ENCODE data around the gene ZNF44.

Gene ZNF44

GRCh38 chr19:12284226-12284625 lies 10.5 kb downstream of the ZNF44 start:
- TF ChIP-seq POLR2A (IDR thresholded peaks at IDR 0.05; ENCODE audit: low read length), result no peak
- TF ChIP-seq GATA1 (IDR thresholded peaks at IDR 0.05; ENCODE audit: low read depth, low read length), result no peak
- DNase-seq, result no peak

- no peak for DNase-seq
- TF ChIP-seq POLR2A (IDR thresholded peaks at IDR 0.05; ENCODE audit: low read length) (no peak), GATA1 (IDR thresholded peaks at IDR 0.05; ENCODE audit: low read depth, low read length) (no peak)
Measured at GRCh38 chr19:12278713-12279112, 16.0 kb downstream of the ZNF44 start.

- TF ChIP-seq GATA1 (IDR thresholded peaks at IDR 0.05; ENCODE audit: low read depth, low read length) (no peak), POLR2A (IDR thresholded peaks at IDR 0.05; ENCODE audit: low read length) (no peak)
- no peak for DNase-seq
Measured at GRCh38 chr19:12272980-12273901, 21.4 kb downstream of the ZNF44 start.

GRCh38 chr19:12272386-12272785 lies 22.3 kb downstream of the ZNF44 start:
- TF ChIP-seq POLR2A (IDR thresholded peaks at IDR 0.05; ENCODE audit: low read length), result no peak
- no peak for TF ChIP-seq GATA1 (IDR thresholded peaks at IDR 0.05; ENCODE audit: low read depth, low read length)
- DNase-seq, result no peak

GRCh38 chr19:12270854-12271253 lies 23.8 kb downstream of the ZNF44 start:
- TF ChIP-seq POLR2A (IDR thresholded peaks at IDR 0.05; ENCODE audit: low read length) (no peak), GATA1 (IDR thresholded peaks at IDR 0.05; ENCODE audit: low read depth, low read length) (no peak)
- DNase-seq, result no peak

- TF ChIP-seq GATA1 (IDR thresholded peaks at IDR 0.05; ENCODE audit: low read depth, low read length) (no peak), POLR2A (IDR thresholded peaks at IDR 0.05; ENCODE audit: low read length) (no peak)
- no peak for DNase-seq
Measured at GRCh38 chr19:12265921-12266704, 28.6 kb downstream of the ZNF44 start.

- no peak for DNase-seq
- no peak for TF ChIP-seq GATA1 (IDR thresholded peaks at IDR 0.05; ENCODE audit: low read depth, low read length)
- no peak for TF ChIP-seq POLR2A (IDR thresholded peaks at IDR 0.05; ENCODE audit: low read length)
Measured at GRCh38 chr19:12261554-12261953, 33.1 kb downstream of the ZNF44 start.

GRCh38 chr19:12260861-12261260 lies 33.8 kb downstream of the ZNF44 start:
- TF ChIP-seq POLR2A (IDR thresholded peaks at IDR 0.05; ENCODE audit: low read length) (no peak), GATA1 (IDR thresholded peaks at IDR 0.05; ENCODE audit: low read depth, low read length) (no peak)
- no peak for DNase-seq

GRCh38 chr19:12260236-12260635 lies 34.4 kb downstream of the ZNF44 start:
- DNase-seq, result no peak
- TF ChIP-seq POLR2A (IDR thresholded peaks at IDR 0.05; ENCODE audit: low read length) (no peak), GATA1 (IDR thresholded peaks at IDR 0.05; ENCODE audit: low read depth, low read length) (no peak)

- TF ChIP-seq POLR2A (IDR thresholded peaks at IDR 0.05; ENCODE audit: low read length), result no peak
- no peak for TF ChIP-seq GATA1 (IDR thresholded peaks at IDR 0.05; ENCODE audit: low read depth, low read length)
- no peak for DNase-seq
Measured at GRCh38 chr19:12255372-12255771, 39.3 kb downstream of the ZNF44 start.

GRCh38 chr19:12247644-12248222 lies 47.0 kb downstream of the ZNF44 start:
- TF ChIP-seq GATA1 (IDR thresholded peaks at IDR 0.05; ENCODE audit: low read depth, low read length) (no peak), POLR2A (IDR thresholded peaks at IDR 0.05; ENCODE audit: low read length) (no peak)
- no peak for DNase-seq

GRCh38 chr19:12244370-12244769 lies 50.3 kb downstream of the ZNF44 start:
- no peak for TF ChIP-seq GATA1 (IDR thresholded peaks at IDR 0.05; ENCODE audit: low read depth, low read length)
- no peak for TF ChIP-seq POLR2A (IDR thresholded peaks at IDR 0.05; ENCODE audit: low read length)
- DNase-seq, result no peak

GRCh38 chr19:12237143-12237839 lies 57.4 kb downstream of the ZNF44 start:
- TF ChIP-seq POLR2A (IDR thresholded peaks at IDR 0.05; ENCODE audit: low read length) (no peak), GATA1 (IDR thresholded peaks at IDR 0.05; ENCODE audit: low read depth, low read length) (no peak)
- no peak for DNase-seq

Data from erythroblast (primary cell).